ENCODE measurements around the gene MAB21L3. TPM values are rescaled to one million over a fixed set of nuclear protein-coding genes. Genes with fewer than 3 reads are reported as not detected.
A peak's percentile ranks its signal among the peaks of the same experiment; 100 is the strongest.

Gene MAB21L3
- total and polyA plus RNA-seq, 2 of the 13 experiments (the other 11 are each of a cell fraction or from before 2014, with no cell fraction given) = 0.55 to 4.1 TPM

- TF ChIP-seq TFE3 (CRISPR knock-in tag; IDR thresholded peaks at IDR 0.05) (peak; percentile 75), ATF1 (CRISPR knock-in tag; IDR thresholded peaks at IDR 0.05) (0 out of 2 replicates have a peak, but pooled peaks have one; percentile 27), ZSCAN25 (CRISPR knock-in tag; IDR thresholded peaks at IDR 0.05) (no peak), IRX3 (CRISPR knock-in tag; IDR thresholded peaks at IDR 0.05; ENCODE audit: borderline replicate concordance, low read depth) (no peak), HNRNPH1 (optimal IDR thresholded peaks at IDR 0.05; ENCODE audit: low read depth, low read length) (no peak), USF2 (IDR thresholded peaks at IDR 0.05; ENCODE audit: low read depth, low read length) (no peak), USF2 (CRISPR knock-in tag; IDR thresholded peaks at IDR 0.05; ENCODE audit: borderline replicate concordance) (no peak), TBX2 (CRISPR knock-in tag; IDR thresholded peaks at IDR 0.05; ENCODE audit: borderline replicate concordance) (peak; percentile 68), KLF16 (CRISPR knock-in tag; IDR thresholded peaks at IDR 0.05) (peak in 1 of 2 experiments; percentile 33; a peak in 1 of 4 replicates), ZKSCAN1 (IDR thresholded peaks at IDR 0.05; ENCODE audit: low read length) (no peak), SP2 (CRISPR knock-in tag; IDR thresholded peaks at IDR 0.05) (no peak), SNAPC2 (CRISPR knock-in tag; IDR thresholded peaks at IDR 0.05) (no peak), ZNF260 (CRISPR knock-in tag; IDR thresholded peaks at IDR 0.05; ENCODE audit: borderline replicate concordance, low read depth) (no peak), PCBP2 (optimal IDR thresholded peaks at IDR 0.05; ENCODE audit: low read depth, low read length, poor library complexity, severe bottlenecking) (no peak), ZNF703 (CRISPR knock-in tag; IDR thresholded peaks at IDR 0.05; ENCODE audit: borderline replicate concordance) (no peak), NFKBIZ (CRISPR knock-in tag; IDR thresholded peaks at IDR 0.05) (peak; percentile 83), ZNF407 (CRISPR knock-in tag; IDR thresholded peaks at IDR 0.05; ENCODE audit: not compliant biosample characterization) (no peak)
Observed at GRCh38 chr1:116122955-116123757, 12.0 kb downstream of the MAB21L3 start (continued).
